Activated CD8-positive, alpha-beta T cell treated with anti-CD3 and anti-CD28 coated beads, Interleukin-2, amount 10 ng/mL, durations not matched to agents 7 days and 5 days (primary cell): ENCODE measurements around the gene MSANTD7. TPM values are rescaled to one million over a fixed set of nuclear protein-coding genes. Genes with fewer than 3 reads are reported as not detected.
A peak's percentile ranks its signal among the peaks of the same experiment; 100 is the strongest.

Source experiments
- ATAC-seq: fragments of 150-1000 bp; cut with Tn5 transposase; one replicate; pipeline ENCODE4 v1.10.0; 2021; ENCODE audit warnings: moderate library complexity
- CTCF ChIA-PET: fragments of 350-600 bp; sonication (Branson Sonifier 250); formaldehyde crosslinking; loops from one replicate; lab custom pipeline; 2021; ENCODE audit warnings: antibody characterized with exemption; lab: Charles Lee
- POLR2A ChIA-PET: fragments of 350-600 bp; sonication (Branson Sonifier 250); formaldehyde crosslinking; loops from one replicate; lab custom pipeline; 2021; ENCODE audit warnings: antibody characterized with exemption; lab: Charles Lee
- DNase-seq: peaks from one replicate; pipeline ENCODE4 v3.0.0-alpha.2; 2020
- H3K27ac Mint-ChIP-seq: one replicate; pipeline ENCODE4 v1.8.0; 2021; ENCODE audit warnings: mild to moderate bottlenecking, mixed read lengths
- H3K27me3 Mint-ChIP-seq: one replicate; pipeline ENCODE4 v1.8.0; 2021; ENCODE audit warnings: low read depth, mixed read lengths
- H3K36me3 Mint-ChIP-seq: one replicate; pipeline ENCODE4 v1.8.0; 2021; ENCODE audit warnings: low read depth, mixed read lengths
- H3K4me1 Mint-ChIP-seq: one replicate; pipeline ENCODE4 v1.8.0; 2021; ENCODE audit warnings: low read depth, mixed read lengths
- H3K4me3 Mint-ChIP-seq: one replicate; pipeline ENCODE4 v1.8.0; 2021; ENCODE audit warnings: mild to moderate bottlenecking, mixed read lengths
- H3K9me3 Mint-ChIP-seq: one replicate; pipeline ENCODE4 v1.8.0; 2022; ENCODE audit warnings: mixed read lengths; ENCODE audit not compliant: insufficient read depth
- total RNA-seq, 2 experiments: library from RNA; stranded (reverse); gene quantifications; one replicate each; pipeline ENCODE4 v1.2.3, GENCODE V29; 2021

Gene MSANTD7
- total RNA-seq, 2 experiments from 2014 or later: 21.8 to 22.5 TPM

DNA sequence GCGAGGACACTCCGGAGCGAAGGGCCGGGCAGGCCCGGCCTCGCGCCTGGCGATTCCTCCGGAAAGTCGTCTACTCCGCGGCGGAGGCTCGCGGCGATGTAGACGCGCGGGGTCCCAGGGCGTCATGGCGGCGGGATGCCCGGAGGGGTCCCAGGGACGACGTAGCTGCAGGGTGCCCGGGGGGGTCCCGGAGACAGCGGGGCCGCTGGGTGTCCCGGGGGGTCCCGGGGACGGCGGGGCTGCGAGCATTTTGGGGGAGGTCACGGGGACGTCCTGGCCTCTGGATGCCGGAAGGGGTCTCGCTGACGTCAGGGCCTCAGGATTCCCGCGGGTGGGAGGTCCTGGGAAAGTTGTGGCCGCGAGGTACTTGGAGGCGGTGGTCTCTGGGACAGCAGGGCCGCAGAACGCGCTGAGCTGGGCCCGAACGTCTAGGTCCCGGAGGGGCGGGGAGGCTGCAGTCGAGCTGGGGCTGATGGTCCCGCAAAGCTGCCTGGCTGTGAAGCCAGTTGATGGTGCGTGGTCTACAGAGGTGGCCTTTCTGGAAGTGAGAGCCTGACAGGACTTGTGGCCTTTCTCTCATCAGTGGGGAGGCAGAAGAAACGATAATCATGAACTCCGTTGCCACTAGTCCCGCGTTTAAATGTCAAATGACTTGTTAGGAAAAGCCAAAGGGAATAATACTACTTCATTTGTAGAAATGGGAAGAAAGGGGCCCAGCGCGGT, 637 bp downstream of the MSANTD7 start:
- ATAC-seq: no peak
- Mint-ChIP-seq H3K4me1 (peaks cover 24% of the 10 kb centered on the region), H3K9me3 (no peaks in the 10 kb centered on the region), H3K4me3 (peak overlapping the region; percentile 90), H3K27ac (peak overlapping the region; percentile 96), H3K27me3 (no peaks in the 10 kb centered on the region), H3K36me3 (peaks cover 38% of the 10 kb centered on the region)
- POLR2A ChIA-PET: interaction anchor here (0.6 to 3.4 kb wide), 20 partner anchors 18 to 654 kb away, joined by 3 to 24 read pairs (median 5); partner anchors contain the start of genes DCLRE1C, MEIG1, NMT2 and SUV39H2
- CTCF ChIA-PET: interaction anchor here (1.0 to 4.5 kb wide), 9 partner anchors 12 to 341 kb away, joined by 3 to 32 read pairs (median 4); no protein-coding TSS in a partner anchor
- peak; percentile 42 for DNase-seq

DNA sequence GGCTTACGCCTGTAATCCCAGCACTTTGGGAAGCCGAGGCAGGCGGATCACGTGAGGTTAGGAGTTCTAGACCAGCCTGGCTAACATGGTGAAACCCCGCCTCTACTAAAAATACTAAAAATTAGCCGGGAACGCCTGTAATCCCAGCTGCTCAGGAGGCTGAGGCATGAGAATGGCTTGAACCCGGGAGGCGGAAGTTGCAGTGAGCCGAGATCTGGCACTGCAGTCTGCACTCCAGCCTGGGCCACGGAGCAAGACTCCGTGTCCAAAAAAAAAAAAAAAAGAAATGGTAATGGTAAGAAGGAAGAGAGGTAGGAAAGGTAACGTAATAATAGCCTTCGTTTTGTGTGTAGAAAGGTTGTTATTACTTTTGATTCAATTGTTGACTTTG, 1.2 kb downstream of the MSANTD7 start:
- POLR2A ChIA-PET: interaction anchor here (0.8 to 3.4 kb wide), 6 partner anchors 39 to 654 kb away, joined by 3 to 24 read pairs (median 8); partner anchors contain the start of genes DCLRE1C, NMT2 and SUV39H2
- Mint-ChIP-seq H3K27ac (peak overlapping the region; percentile 96), H3K36me3 (peaks cover 41% of the 10 kb centered on the region), H3K4me3 (peak overlapping the region; percentile 90), H3K27me3 (no peaks in the 10 kb centered on the region), H3K4me1 (peaks cover 24% of the 10 kb centered on the region), H3K9me3 (no peaks in the 10 kb centered on the region)
- CTCF ChIA-PET: interaction anchor here (1.4 to 4.5 kb wide), 2 partner anchors 15 to 28 kb away, joined by 3 to 32 read pairs; no protein-coding TSS in a partner anchor
- no peak for ATAC-seq
- no peak for DNase-seq

DNA sequence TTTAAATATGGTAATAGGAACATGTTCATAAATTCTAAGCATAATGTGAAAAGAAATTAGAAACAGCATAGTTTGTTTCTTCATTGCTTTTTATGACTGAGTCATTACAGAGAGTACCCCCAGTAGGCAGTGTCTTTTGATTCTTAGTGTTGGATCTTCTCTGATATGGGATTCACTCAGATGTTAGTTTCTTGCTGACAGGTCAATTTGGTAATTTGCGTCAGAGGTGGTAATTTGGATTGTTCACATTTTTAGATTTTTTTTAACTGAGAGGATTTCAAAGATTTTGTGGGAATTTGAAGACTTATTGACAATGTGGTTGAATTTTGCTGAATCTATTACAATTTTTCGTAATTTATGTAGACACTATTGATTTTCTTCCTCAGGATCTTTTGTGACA, 2.1 kb downstream of the MSANTD7 start:
- Mint-ChIP-seq H3K9me3 (no peaks in the 10 kb centered on the region), H3K27ac (no peak overlapping the region), H3K27me3 (no peaks in the 10 kb centered on the region), H3K36me3 (peaks cover 49% of the 10 kb centered on the region), H3K4me1 (peaks cover 28% of the 10 kb centered on the region), H3K4me3 (no peak overlapping the region)
- DNase-seq (no peak), ATAC-seq (no peak)
- POLR2A ChIA-PET: no interaction called here
- CTCF ChIA-PET: no interaction called here

DNA sequence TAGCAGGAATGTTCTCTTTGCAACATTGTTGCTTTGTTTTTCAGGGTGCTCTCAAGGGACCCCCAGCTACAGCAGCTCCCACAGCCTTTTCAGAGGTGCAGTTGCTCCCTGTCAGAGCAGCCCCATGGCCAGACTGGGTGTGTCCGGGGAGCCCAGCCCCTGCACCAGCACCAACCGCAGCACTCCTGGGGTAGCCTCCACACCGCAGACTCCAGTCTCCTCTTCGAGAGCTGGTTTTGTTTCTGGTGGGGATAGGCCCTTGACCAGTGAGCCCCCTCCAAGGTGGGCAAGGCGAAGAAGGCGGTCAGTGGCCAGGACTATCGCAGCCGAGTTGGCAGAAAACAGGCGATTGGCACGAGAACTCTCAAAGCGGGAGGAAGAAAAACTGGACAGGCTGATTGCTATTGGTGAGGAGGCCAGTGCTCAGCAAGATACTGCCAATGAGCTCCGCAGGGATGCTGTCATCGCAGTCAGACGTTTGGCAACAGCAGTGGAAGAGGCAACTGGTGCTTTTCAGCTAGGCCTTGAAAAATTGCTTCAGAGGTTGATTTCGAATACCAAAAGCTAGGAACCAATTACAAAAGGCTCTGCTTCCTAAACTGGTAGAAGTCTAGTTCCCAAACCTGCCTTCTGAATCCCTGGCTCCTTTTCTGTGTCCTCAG, 5.4 kb downstream of the MSANTD7 start:
- ChIA-PET POLR2A (interaction anchor here (0.8 to 1.1 kb wide), 2 partner anchors 12 to 124 kb away, joined by 3 read pairs; no protein-coding TSS in a partner anchor), CTCF (no interaction called here)
- H3K36me3 Mint-ChIP-seq: peaks cover 58% of the 10 kb centered on the region
- no peaks in the 10 kb centered on the region for H3K9me3 Mint-ChIP-seq
- ATAC-seq (no peak), DNase-seq (no peak)
- no peaks in the 10 kb centered on the region for H3K27me3 Mint-ChIP-seq
- peaks cover 21% of the 10 kb centered on the region for H3K4me1 Mint-ChIP-seq
- H3K27ac Mint-ChIP-seq: no peak overlapping the region
- H3K4me3 Mint-ChIP-seq: no peak overlapping the region

DNA sequence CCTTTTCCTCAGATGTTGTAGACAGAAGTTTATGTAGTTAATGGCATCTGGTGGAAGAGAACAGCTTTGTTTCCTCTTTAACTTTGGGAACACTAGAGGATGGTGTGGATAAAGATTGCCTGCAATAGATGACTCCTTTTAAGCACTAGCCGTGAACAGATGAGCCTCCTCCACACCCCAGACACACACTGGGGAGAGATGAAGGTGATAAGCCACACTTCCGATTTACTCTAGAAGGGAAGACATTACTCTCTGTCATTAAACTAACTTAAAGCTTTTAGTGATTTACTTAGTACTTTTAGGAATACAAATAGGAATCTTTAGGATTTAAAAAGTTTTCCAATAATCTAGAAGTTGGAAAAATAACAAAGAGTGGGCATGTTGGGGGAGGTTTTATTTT, 6.8 kb downstream of the MSANTD7 start:
- Mint-ChIP-seq H3K9me3 (no peaks in the 10 kb centered on the region), H3K27ac (no peak overlapping the region), H3K36me3 (peaks cover 55% of the 10 kb centered on the region), H3K4me3 (no peak overlapping the region), H3K27me3 (no peaks in the 10 kb centered on the region), H3K4me1 (peaks cover 11% of the 10 kb centered on the region)
- DNase-seq (no peak), ATAC-seq (no peak)
- POLR2A ChIA-PET: interaction anchor here (0.6 kb wide), 1 partner anchor 285 kb away, joined by 4 read pairs; no protein-coding TSS in a partner anchor
- CTCF ChIA-PET: interaction anchor here (0.9 kb wide), 1 partner anchor 14 kb away, joined by 3 read pairs; no protein-coding TSS in a partner anchor

DNA sequence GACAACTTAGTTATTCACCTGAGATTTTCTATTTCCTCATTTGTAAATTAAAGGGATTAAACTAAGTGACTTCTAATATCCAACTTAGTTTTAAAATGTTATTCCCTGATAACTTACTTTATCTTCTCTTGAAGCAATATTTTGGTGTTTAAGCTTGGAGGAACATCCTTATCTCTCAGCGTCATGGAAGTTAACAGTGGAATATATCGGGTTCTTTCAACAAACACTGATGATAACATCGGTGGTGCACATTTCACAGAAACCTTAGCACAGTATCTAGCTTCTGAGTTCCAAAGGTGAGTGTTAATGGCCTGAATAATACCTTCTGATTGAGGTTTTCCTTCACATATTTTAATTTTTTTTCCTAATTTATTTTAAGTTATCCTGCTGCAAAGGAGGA, 14.1 kb downstream of the MSANTD7 start:
- Mint-ChIP-seq H3K27me3 (no peaks in the 10 kb centered on the region), H3K4me3 (no peak overlapping the region), H3K4me1 (no peaks in the 10 kb centered on the region), H3K27ac (no peak overlapping the region), H3K9me3 (no peaks in the 10 kb centered on the region), H3K36me3 (peaks cover 43% of the 10 kb centered on the region)
- POLR2A ChIA-PET: no interaction called here
- CTCF ChIA-PET: no interaction called here
- ATAC-seq (no peak), DNase-seq (no peak)

DNA sequence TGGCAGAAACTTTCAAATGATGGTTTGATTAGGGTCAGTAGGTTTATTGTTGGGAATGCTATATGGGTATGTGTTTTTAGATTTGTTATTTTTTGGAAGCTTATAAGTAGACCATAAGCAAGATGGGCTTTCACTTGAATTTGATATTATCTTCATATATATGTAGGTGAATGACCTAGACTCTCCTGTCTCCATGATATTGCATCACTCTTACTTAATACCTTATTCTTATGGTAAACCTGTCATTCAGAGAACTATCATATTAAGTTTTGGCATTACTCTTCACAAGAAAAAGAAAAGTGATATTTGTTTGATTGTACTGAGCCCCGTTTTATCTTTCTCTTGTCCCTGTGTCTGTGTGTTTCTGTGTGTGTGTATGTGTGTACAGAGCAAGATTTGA, 17.3 kb downstream of the MSANTD7 start:
- Mint-ChIP-seq H3K36me3 (peaks cover 46% of the 10 kb centered on the region), H3K27ac (no peak overlapping the region), H3K4me3 (no peak overlapping the region), H3K9me3 (no peaks in the 10 kb centered on the region), H3K4me1 (no peaks in the 10 kb centered on the region), H3K27me3 (no peaks in the 10 kb centered on the region)
- ATAC-seq (no peak), DNase-seq (no peak)
- ChIA-PET POLR2A (interaction anchor here (0.9 kb wide), 1 partner anchor 12 kb away, joined by 3 read pairs; no protein-coding TSS in a partner anchor), CTCF (interaction anchor here (1.6 kb wide), 1 partner anchor 116 kb away, joined by 4 read pairs; no protein-coding TSS in a partner anchor)

DNA sequence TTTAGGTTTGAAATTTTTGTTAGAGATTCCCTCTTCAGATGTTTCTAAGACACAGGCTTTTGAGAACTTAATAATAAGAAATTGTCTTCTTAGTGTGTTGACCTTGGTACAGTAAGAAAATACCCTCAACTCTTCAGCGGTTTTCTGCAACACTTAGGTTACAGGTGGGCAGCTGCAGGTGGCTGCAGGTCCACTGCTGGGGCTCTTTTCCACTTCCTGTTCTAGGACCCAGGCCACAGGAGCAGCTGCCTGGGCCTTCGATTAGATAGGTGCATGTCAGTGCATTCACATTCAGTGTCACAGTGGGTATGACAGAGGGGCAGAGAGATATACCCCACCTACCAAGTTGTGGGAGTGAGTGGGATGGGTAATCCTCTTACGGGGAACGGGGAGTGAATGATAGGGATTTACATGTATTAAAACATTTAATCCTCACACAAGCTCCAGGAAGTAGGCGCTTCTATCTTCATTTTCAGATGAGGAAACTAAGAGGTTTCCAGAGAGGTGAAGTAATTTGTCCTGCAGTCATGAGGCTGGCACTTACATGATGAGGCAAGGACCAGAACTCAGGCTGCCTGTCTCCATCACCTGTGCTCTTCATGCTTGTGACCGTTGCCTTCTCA, 20.3 kb downstream of the MSANTD7 start:
- Mint-ChIP-seq H3K9me3 (no peaks in the 10 kb centered on the region), H3K4me3 (no peak overlapping the region), H3K27me3 (no peaks in the 10 kb centered on the region), H3K36me3 (peaks cover 44% of the 10 kb centered on the region), H3K27ac (no peak overlapping the region), H3K4me1 (no peaks in the 10 kb centered on the region)
- ATAC-seq (no peak), DNase-seq (no peak)
- ChIA-PET POLR2A (interaction anchor here (0.8 to 1.0 kb wide), 2 partner anchors 9 to 20 kb away, joined by 3 to 4 read pairs; partner anchors contain the start of gene SUV39H2), CTCF (interaction anchor here (0.7 kb wide), 1 partner anchor 13 kb away, joined by 3 read pairs; no protein-coding TSS in a partner anchor)

DNA sequence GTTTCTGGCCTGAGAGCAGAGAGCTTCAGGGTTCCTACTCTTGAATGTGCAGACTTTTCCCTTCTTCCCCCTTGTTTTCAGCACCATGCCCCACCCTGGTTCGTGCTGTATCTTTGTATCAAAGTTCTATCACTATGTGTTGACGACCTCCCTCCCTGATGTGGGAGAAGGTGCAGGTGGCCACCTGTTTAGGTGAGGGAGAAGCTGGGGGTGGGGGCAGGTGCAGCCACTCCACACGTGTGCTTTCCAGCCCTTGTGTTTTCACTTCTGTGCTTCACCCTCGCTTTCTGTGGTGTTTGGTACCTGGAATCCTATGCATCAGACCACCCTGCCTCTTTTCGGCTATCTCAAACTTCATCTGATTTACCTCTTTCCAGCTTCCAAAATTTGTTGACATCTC, 20.9 kb downstream of the MSANTD7 start:
- ChIA-PET CTCF (interaction anchor here (0.7 kb wide), 1 partner anchor 14 kb away, joined by 3 read pairs; no protein-coding TSS in a partner anchor), POLR2A (interaction anchor here (0.8 to 1.0 kb wide), 2 partner anchors 8 to 19 kb away, joined by 3 to 4 read pairs; partner anchors contain the start of gene SUV39H2)
- H3K27ac Mint-ChIP-seq: no peak overlapping the region
- no peak overlapping the region for H3K4me3 Mint-ChIP-seq
- peaks cover 45% of the 10 kb centered on the region for H3K36me3 Mint-ChIP-seq
- no peaks in the 10 kb centered on the region for H3K9me3 Mint-ChIP-seq
- ATAC-seq: no peak
- H3K4me1 Mint-ChIP-seq: no peaks in the 10 kb centered on the region
- no peaks in the 10 kb centered on the region for H3K27me3 Mint-ChIP-seq
- no peak for DNase-seq

DNA sequence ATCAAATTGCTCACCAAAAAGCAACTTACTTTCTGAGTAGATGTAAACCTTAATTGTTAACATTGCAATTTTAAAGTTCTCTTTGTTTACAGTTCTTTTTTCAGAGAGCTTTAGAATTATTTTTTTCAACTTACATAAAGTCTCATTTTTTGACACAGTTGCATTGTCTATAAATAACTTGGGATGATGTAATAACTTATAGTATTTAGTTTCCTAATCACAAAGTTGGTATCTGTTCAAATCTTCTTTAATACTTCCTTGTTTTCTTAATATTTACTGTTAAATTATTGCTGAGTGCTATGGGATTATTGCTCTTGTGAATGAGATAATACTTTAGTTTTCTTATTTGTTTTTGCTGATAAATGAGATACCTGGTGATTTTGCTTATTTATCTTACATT, 21.7 kb downstream of the MSANTD7 start:
- Mint-ChIP-seq H3K9me3 (no peaks in the 10 kb centered on the region), H3K36me3 (peaks cover 44% of the 10 kb centered on the region), H3K27ac (no peak overlapping the region), H3K4me1 (no peaks in the 10 kb centered on the region), H3K27me3 (no peaks in the 10 kb centered on the region), H3K4me3 (no peak overlapping the region)
- no peak for DNase-seq
- CTCF ChIA-PET: no interaction called here
- POLR2A ChIA-PET: no interaction called here
- no peak for ATAC-seq

DNA sequence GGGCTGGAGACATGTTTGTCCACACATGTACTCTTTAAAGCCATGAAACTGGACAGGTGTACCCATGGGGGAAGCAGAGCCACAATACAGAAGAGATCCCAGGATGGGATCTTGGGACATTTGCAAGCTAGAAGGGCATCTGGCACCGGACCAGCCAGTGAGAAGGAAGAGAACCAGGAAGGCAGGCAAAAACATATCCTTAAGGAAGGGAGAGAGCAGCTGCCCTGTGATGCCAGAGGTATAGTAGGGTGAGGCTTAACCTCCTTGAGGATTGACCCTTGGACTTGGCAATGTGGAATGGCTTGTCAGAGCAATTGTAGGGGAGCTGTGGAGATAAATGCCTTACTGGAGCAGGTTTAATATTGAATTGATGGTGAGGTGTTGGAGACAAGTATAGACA, 22.7 kb downstream of the MSANTD7 start:
- Mint-ChIP-seq H3K9me3 (no peaks in the 10 kb centered on the region), H3K27me3 (no peaks in the 10 kb centered on the region), H3K36me3 (peaks cover 49% of the 10 kb centered on the region), H3K4me1 (no peaks in the 10 kb centered on the region), H3K4me3 (no peak overlapping the region), H3K27ac (no peak overlapping the region)
- POLR2A ChIA-PET: no interaction called here
- no peak for ATAC-seq
- DNase-seq: no peak
- CTCF ChIA-PET: no interaction called here
